GM19438 (cell line): ENCODE results near the gene BARHL2.

Experiments used
- ATAC-seq: cut with Tn5 transposase; IDR thresholded peaks from one replicate; pipeline ENCODE4 v1.9.1; 2021; ENCODE audit warnings: low read depth; ENCODE audit not compliant: unreplicated experiment

The BARHL2 gene

GRCh38 chr1:90711696-90712095 is 5.4 kb downstream of the BARHL2 start:
- ATAC-seq: no peak

- ATAC-seq: no peak
These were observed 6.2 kb downstream of the BARHL2 start for GRCh38 chr1:90710579-90711536.

GRCh38 chr1:90709535-90709934 is 7.6 kb downstream of the BARHL2 start:
- no peak for ATAC-seq

- no peak for ATAC-seq
These were observed 8.3 kb downstream of the BARHL2 start for GRCh38 chr1:90708826-90709225.

- no peak for ATAC-seq
These were observed 8.8 kb downstream of the BARHL2 start for GRCh38 chr1:90708236-90708786.

- peak; percentile 21 for ATAC-seq
These were observed 9.8 kb downstream of the BARHL2 start for GRCh38 chr1:90707363-90707710.

GRCh38 chr1:90706437-90707362 is 10.4 kb downstream of the BARHL2 start:
- peak; percentile 56 for ATAC-seq

GRCh38 chr1:90705956-90706355 is 11.1 kb downstream of the BARHL2 start:
- ATAC-seq: no peak

- ATAC-seq: no peak
These were observed 12.3 kb downstream of the BARHL2 start for GRCh38 chr1:90704817-90705216.

- ATAC-seq: no peak
These were observed 22.3 kb downstream of the BARHL2 start for GRCh38 chr1:90694846-90695245.

GRCh38 chr1:90687747-90688146 is 29.4 kb downstream of the BARHL2 start:
- no peak for ATAC-seq

GRCh38 chr1:90675161-90675847 is 41.8 kb downstream of the BARHL2 start:
- no peak for ATAC-seq

- ATAC-seq: no peak
These were observed 45.4 kb downstream of the BARHL2 start for GRCh38 chr1:90671741-90672140.

GRCh38 chr1:90671251-90671650 is 45.9 kb downstream of the BARHL2 start:
- ATAC-seq: no peak
